HG03025 (cell line): ENCODE measurements around the gene RELN.
"Not testable (repeated sequence)": the region's sequence is repeated elsewhere in the genome, so short reads cannot be mapped to it uniquely, and the experiment has no call there.

Experiments used
- ATAC-seq: cut with Tn5 transposase; IDR thresholded peaks from one replicate; pipeline ENCODE4 v1.9.1; 2021; ENCODE audit warnings: mild to moderate bottlenecking, moderate library complexity; ENCODE audit not compliant: unreplicated experiment, low FRiP score

Gene RELN

DNA sequence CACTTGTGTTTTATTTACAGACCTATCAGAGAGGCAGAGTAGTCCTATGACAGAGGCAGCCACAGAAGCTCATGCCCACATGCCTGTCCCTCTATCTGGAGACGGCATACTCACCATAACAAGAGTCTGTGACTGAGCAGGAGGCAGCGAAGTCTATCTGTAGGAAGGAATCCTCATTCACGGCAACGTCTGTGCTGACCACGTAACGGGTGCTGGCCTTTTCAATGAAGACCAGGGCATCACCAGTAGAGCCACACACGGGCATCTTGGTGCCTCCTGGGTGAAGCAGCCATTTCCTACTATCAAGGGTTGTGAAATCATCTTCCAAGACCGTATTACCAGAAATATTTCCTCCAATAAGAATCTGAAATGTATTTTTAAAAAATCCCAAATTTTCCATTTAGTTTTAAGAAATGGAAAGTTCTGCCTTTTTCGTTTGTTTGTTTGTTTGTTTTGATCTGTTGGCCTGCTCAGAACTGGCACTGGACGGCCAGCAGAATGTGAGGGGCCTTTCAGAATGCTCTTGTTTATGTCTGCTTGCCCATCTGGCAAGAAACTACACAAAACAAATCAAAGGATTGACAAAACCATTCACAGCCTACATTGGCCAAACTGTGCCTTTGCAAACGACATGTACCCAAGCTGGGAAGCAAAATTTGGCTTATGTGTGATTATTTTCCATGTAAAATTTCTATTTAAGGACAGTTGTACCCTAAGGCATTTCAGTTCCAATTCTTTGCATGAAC, 450.3 kb downstream of the RELN start:
- ATAC-seq, result no peak

DNA sequence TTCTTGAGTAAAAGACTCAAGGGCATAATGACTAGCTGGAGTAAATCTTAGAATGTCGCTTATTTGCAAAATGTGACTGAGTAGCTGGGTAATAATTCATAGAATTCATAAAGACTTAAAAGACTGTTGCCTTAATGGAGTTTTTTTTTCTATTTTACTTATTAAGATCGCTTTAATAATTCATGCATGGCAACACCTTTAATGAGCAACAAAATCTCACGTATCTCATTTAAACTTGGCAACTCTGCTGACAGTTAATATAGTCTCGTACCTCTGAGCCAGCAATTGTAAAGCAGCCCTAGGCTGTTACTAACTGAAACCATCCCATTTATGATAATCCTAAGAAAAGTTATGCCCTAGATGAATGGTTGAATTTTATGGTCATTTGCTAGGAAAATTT, 455.7 kb downstream of the RELN start:
- ATAC-seq, result no peak

DNA sequence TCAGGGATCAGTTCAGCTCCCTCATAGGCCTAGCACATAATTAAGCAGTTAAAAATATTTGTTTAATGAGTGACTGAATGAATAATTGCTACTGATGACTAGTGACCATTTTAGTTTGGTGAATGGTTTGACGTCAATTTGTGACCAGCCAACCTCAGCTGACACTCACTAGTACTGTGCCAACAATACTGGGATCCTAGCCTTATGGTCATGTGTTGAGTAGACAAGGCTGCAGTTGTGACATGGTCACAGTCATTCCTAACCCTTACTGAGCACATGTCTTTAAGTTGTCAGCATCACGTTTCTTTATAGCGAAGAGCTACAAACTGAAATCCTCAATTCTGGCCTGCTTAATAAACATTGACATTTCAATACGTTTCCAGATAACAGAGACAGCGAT, 456.5 kb downstream of the RELN start:
- no peak for ATAC-seq

DNA sequence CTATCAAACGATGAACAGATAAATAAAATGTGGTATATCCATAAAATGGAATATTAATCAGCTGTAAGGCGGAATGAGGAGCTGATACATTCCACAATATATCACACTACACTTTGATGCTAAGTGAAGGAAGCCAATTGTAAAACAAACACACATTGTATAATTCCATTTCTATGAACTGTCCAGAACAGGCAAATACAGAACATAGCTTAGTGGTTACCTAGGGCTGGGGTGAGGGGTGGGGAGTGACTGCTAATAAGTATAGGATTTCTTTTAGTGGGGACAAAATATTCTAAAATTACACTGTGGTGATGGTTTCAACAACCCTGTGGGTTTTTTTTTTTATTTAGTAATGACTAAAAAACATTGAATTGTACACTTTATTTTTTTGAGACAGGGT, 461.3 kb downstream of the RELN start:
- no peak for ATAC-seq

DNA sequence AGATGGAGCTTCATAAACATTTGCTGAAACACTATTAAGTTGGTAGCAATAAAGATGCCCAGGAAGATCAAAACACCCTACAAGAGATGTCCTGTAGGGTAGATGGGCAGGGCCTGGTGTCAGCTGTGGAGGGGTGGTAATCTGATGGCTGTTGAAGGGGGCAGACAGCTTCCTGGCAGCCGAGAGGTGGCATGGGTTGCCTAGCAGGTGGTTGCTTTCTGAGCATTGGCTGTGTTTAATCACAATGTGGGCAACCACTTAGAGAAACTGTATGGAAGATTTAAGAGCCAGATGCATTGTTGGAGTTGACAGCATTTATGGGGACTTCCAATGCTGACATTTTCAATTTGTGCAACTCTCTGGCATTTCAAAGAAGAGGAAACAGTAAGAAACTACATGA, 463.5 kb downstream of the RELN start:
- ATAC-seq, result no peak

DNA sequence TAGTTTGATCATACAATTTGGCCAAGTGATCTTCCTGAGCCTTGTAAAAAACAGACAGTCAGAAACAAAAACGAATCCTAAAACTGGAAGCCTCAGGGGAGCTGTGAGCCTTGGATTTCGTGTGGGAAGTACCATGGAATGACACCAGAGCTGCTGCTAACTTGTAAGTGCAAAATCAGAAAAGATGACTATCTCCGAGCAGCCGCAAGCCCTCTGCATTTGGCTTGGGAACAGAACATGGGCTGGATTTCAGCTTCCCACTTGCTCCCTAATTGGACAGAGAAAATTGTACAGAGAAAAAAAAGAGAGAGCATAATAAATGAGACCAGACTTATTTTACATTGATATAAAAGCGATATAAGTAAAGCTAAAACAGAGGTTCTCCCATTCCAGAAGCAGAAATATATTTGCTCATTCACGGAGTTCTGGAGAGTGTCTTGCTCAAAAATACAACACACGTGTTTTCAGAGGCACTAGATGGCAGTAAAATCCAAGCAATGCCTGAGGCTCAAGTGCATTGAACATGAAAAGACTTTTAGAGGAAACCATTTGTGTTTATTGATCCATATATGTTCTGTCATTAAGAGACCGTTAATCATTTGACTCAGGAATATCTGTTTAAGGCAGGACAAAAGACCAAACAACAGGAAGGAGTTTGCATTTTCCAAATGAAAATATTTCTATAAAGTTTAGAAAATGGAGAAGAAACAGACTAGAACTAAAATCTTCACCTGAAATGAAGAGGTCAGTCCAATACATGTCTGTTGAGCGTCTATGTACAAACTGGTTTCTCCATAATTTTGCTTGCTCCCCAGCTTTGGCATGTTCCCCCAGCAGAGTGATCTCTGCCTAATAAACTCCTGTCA, 465.2 kb downstream of the RELN start:
- ATAC-seq, result no peak

DNA sequence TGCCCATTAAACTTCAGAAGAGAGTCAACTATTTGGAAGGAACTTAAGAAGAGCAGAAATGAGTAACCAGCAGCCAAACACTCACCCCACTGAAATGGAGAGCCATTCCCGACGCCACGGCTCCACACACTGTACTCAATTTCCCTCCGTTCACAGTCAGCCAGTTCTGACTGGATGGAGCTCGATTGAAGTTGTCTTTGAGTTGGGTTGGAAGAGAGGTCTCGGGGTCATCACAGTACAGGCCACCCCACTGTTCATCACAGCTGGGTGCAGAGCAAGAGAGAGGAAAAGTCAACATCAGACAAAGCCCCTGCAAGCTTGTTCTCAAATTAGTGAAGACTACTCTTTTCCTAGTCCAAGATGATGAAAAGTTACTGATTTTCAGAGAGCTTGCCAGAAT, 467.5 kb downstream of the RELN start:
- no peak for ATAC-seq

DNA sequence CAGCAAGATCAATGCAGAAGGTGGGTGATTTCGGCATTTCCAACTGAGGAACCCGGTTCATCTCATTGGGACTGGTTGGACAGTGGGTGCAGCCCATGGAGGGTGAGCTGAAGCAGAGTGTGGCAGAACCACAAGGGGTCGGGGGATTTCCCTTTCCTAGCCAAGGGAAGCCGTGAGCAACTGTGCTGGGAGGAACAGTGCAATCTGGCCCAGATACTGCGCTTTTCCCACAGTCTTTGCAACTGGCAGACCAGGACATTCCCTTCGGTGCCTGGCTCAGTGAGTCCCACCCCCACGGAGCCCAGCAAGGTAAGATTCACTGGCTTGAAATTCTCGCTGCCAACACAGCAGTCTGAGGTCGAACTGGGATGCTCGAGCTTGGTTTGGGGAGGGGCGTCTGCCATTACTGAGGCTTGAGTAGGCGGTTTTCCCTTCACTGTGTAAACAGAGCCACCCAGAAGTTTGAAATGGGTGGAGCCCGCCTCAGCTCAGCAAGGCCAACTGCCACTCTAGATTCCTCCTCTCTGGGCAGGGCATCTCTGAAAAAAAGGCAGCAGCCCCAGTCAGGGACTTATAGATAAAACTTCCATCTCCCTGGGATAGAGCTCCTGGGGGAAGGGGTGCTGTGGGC, 484.8 kb downstream of the RELN start:
- no peak for ATAC-seq

DNA sequence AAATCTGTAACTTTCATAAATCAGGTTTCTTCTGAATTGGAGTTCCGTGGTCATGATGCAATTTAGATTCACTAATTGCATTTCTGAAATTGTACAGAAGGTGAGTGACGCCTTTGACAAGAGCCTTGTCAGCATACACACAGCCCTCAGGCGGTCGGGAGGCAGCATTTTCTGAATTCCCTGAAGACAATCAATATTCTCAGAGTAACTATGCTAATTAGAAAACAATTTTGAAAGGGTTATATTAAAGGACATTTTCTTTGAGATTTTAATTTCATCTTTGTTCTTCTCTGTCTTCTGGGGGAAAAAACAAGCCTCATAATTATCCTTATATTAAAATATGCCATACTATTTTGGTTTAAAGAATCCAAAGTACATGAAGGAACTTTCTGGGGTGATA, 488.3 kb downstream of the RELN start:
- ATAC-seq, result no peak

DNA sequence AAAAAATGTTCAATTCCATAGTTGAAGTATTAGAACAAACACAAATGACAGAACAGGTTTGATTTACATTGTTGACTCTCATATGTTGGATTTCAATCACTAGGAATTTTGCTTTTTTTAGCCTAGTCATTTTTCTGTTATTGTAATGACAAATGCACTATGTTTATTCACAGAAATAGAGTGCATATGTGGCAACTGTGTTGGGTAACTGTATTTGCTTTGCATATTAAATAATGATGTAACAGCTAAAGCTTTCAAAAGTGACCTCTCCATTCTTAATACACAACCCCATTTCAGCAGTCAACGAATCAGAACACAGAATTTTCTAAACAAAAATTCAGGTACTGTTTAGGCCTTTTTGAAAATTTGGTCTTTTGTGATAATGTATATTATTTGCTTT, 489.5 kb downstream of the RELN start:
- ATAC-seq, result no peak

DNA sequence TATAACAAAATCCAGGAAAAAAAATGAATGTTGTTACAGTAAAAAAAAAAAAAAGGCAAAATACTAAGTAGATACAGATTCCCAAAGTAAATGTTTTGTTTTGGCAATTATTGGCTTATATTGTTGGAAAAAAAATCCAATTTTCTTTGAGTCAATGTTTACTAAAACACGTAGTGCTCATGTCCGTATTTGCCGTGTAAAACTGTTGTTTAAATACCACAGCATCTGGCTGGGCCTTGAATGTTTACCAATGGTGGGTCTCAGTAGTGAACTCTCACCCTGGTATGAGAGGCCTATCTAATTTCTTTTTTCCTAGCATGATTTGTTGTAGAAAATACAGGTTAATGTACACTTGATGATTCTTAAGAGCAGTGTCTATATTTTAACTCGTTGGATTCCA, 502.0 kb downstream of the RELN start:
- ATAC-seq, result no peak

DNA sequence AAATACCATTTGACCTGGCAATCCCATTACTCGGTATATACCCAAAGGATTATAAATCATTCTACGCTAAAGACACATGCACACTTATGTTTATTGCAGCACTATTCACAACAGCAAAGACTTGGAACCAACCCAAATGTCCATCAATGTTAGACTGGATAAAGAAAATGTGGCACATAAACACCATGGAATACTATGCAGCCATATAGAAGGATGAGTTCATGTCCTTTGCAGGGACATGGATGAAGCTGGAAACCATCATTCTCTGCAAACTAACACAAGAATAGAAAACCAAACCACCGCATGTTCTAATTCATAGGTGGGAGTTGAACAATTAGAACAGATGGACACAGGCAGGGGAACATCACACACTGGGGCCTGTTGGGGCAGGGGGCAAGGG, 502.6 kb downstream of the RELN start:
- not testable (repeated sequence) for ATAC-seq

DNA sequence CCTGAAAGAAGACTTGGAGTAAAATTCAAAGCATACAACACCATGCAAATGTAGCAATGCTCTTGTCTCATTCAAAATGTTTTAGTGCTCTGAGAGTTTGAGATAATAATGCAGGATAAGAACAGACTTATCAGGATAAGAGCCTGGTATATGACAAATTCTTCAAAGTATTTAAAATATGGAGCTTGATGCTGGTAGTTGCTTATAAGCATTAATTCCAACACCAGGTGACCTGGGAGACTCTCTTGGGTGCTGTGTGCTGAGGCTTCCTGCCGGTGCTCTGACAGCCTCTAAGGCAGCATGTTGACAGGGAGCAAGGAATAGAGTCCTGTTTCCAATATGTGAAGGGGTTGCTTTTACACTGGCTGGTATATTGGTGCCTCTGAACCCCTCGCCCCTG, 508.7 kb downstream of the RELN start:
- no peak for ATAC-seq

DNA sequence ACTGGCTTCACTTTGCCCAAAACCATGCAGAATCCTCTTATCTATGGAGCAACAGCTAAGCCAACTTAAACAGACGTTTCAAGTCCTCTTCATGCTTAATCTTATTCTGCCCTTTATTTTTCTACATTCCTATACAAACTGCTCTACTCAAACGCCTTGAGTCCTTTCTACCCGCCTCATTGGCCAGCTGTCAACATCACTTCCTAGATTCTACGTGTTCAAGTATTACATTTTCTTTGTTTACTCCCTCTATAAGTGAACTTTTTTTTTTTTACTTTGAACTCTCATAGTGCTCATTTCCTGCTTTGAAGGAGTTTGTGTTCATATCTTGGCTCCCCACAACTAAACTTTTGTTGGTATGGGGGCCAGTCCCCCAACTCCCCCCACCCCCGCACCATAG, 514.5 kb downstream of the RELN start:
- ATAC-seq, result no peak

DNA sequence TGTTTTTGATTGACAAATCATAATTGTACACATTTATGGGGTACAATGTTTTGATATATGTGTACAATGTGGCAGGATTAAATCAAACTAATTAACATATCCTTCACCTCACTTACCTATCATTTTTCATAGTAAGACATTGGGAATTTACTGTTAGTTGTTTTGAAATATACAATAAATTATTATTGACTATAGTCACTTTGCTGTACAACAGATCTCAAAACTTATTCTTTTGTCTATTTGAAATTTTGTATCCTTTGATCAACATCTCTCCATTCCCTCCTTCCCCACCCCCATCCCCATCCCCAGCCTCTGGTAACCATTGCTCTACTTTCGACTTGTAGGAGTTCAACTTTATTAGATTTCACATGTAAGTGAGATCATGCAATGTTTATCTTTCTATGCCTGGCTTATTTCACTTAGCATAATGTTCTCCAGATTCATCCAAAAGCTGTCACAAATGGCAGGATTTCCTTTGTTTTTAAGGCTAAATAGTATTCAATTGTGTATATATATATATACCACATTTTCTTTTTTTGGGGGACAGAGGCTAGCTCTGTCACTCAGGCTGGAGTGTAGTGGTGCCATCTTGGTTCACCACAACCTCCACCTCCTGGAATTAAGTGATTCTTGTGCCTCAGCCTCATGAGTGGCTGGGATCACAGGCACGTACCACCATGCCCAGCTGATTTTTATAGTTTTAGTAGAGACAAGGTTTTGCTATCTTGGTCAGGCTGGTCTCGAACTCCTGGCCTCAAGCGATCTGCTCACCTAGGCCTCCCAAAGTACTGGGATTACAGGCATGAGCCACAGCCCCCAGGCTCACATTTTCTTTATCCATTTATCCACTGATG, 520.1 kb downstream of the RELN start:
- no peak for ATAC-seq

DNA sequence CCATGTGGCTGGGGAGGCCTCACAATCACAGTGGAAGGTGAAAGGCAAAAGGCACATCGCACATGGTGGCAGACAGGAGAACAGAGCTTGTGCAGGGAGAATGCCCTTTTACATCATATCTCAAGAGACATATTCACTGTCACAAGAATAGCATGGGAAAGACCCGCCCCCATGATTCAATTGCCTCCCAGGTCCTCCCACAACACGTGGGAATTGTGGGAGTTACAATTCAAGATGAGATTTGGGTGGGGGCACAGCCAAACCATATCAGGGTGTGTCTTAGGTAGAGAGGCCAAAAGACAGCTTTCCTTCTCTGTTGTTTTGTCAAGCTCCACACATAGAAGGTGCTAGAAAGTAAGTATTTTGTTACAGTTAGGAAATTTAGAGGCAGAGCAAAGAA, 522.6 kb downstream of the RELN start:
- no peak for ATAC-seq

DNA sequence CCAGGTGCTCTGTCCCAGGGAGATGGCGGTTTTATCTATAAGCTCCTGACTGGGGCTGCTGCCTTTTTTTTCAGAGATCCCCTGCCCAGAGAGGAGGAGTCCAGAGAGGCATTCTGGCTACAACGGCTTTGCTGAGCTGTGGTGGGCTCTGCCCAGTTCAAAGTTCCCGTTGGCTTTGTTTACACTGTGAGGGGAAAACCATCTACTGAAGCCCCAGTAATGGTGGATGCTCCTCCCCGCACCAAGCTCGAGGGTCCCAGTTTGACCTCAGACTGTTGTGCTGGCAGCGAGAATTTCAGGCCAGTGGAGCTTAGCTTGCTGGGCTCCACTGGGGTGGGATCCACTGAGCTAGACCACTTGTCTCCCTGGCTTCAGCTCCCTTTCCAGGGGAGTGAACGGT, 527.1 kb downstream of the RELN start:
- no peak for ATAC-seq

DNA sequence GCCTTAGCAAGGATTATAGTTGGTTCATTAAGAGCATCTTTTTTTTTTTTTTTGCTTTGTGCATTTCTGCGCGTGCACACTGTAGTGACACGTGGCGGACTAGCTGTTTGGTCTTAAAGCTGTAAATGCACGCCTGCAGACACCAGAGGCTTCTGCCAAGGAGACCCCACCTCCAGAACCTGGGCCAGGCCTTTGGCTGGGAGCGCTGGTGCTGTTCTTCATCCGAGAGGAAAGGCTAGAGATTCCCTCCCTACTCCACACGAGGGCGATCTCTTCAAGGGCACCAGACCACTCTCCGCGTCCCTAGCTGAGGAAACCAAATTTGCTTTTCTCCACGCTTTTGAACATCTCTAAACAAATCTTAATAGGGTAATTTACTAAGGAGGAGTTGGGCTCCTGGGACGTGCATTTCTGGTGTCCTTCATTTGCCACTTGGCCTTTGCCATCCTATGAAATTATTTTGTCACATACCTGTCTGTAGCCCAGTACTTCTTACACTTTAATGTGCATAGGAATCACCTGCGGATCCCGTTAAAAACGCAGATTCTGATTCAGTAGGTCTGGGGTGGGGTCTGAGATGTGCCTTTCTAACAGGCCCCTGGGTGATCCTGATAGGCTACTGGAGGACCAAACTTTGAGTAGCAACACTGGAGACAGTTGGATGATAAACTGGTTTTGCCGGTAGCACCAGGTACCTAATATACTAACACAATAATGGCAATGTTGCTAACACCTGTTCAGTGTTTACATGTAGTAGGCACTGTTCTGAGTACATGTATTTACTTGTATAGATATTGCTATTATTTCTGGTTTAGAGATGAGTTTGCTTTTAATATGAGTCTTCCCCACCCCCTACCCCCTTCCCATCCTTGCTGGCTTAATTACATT, 542.1 kb downstream of the RELN start:
- ATAC-seq, result peak; percentile 69

DNA sequence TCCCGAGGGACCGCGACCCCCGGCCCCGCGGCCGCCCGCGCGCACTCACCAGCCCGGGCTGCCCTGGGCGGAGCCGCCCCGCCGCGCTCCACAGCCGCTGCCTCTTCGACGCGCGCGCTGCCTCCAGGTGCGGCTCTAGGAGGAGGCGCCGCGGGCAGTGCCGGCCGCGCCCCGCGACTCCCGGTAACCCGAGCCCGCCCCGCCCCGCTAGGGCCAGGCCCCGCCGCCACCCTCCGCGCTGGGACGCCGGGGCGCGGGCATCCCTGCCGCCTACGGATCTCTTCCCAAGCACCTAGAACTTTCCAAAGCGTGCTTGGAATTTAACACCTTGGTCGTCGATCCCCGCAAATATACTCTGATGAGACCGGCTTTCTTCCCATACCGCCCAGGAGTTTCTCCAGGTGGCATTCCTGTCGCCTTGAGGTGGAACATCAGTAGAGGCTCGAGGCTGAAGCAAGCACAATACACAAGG, 543.4 kb downstream of the RELN start, which contains the start of gene SLC26A5:
Gene SLC26A5, minus strand, starts transcription at position 159 of the 472 bp plus-strand sequence. CDS start 24,693 bp downstream, outside the sequence.
- ATAC-seq, result no peak
